Adrenal gland (tissue), 12 donors: Measurements from ENCODE around the gene FASTK. TPM values are rescaled to one million over a fixed set of nuclear protein-coding genes. Genes with fewer than 3 reads are reported as not detected.

Source experiments
- DNase-seq, 7 donors: peaks; one replicate each; pipeline ENCODE4 v3.0.0-alpha.2; 2019 to 2020
- H3K27ac ChIP-seq, 5 donors: fragments of 200-600 bp; sonication (generic) in 4 of 5; 1 replicate in 3 of 5; 2 replicates in 2 of 5; pipeline versions ENCODE4 v1.5.1 to v1.8.0; 2016 to 2020; ENCODE audit warnings: mild to moderate bottlenecking in 1 of 5
- H3K27me3 ChIP-seq: fragments of 200-600 bp; 2 replicates; pipeline ENCODE4 v1.8.0; 2021
- H3K36me3 ChIP-seq, 2 donors: fragments of 200-600 bp; replicated peaks in 1 of 2; 1 replicate in 1 of 2; 2 replicates in 1 of 2; pipeline versions ENCODE4 v1.5.1 to v1.8.0; 2018 to 2022
- H3K4me1 ChIP-seq, 2 donors: fragments of 200-600 bp; replicated peaks in 1 of 2; 1 replicate in 1 of 2; 2 replicates in 1 of 2; pipeline versions ENCODE4 v1.5.1 to v1.8.0; 2018 to 2021
- H3K4me3 ChIP-seq, 4 donors: fragments of 200-600 bp; sonication (generic) in 3 of 4; one replicate each; pipeline ENCODE4 v1.5.1; 2016 to 2018
- H3K9me3 ChIP-seq, 3 donors: fragments of 200-600 bp; sonication (generic) in 1 of 3; replicated peaks in 1 of 3; 1 replicate in 2 of 3; 2 replicates in 1 of 3; pipeline versions ENCODE4 v1.5.1 to v1.8.0; 2016 to 2021
- POLR2A ChIP-seq, 2 donors: fragments of 450-650 bp; IDR thresholded peaks; one replicate each; pipeline ENCODE4 v1.6.1; 2017; ENCODE audit warnings: antibody characterized with exemption in 2 of 2, mild to moderate bottlenecking in 2 of 2, moderate library complexity in 1 of 2
- WGBS, 4 donors: extraction: QIAGEN DNeasy Blood & Tissue Kit in 2 of 4; methylation state at CpG; one replicate each; pipeline versions ENCODE4 v1.1.5 to v1.1.7; 2013 to 2017; 5-methylcytosine and 5-hydroxymethylcytosine counted together
- intact Hi-C, 2 donors: fragments of 100-400 bp; cut with DNase I; formaldehyde crosslinking; loops; one replicate each; pipeline versions ENCODE4 v1.14.1 to v1.15.0; 2022 to 2023
- polyA plus RNA-seq, 3 donors: library from polyadenylated mRNA; stranded (reverse); fragments of 200-250 nt in 2 of 3; fragments of 350-450 nt in 1 of 3; fragmentation: Illumina TruSeq in 1 of 3; extraction: RNeasy Lipid Tissue Mini Kit (QIAGEN cat#74804) in 1 of 3; gene quantifications; one replicate each; pipeline ENCODE4 v1.2.3, GENCODE V29; 2013 to 2014
- total RNA-seq, 9 donors: library from RNA; depleted of rRNA in 4 of 9; stranded (reverse); fragments of >200 nt in 4 of 9; fragments of 120-200 nt in 1 of 9; fragmentation: NEBNext Ultra II Directional in 1 of 9; extraction: Animal tissue kit (Norgen Biotek cat#: 25700) in 1 of 9; gene quantifications; one replicate each; pipeline versions ENCODE4 v1.1.0 to v1.2.4, GENCODE V29; 2013 to 2023
- TF ChIP-seq, protein P1 (sequence below), 6 experiments: fragments of 450-650 bp in 4 of 6; fragments of 200-600 bp in 2 of 6; sonication (generic) in 1 of 6; IDR thresholded peaks; 1 replicate in 5 of 6; 2 replicates in 1 of 6; pipeline versions ENCODE4 v1.5.1 to v1.8.0; 2016 to 2021; ENCODE audit warnings: antibody characterized with exemption in 6 of 6, mild to moderate bottlenecking in 2 of 6, moderate library complexity in 1 of 6
- donor health status: healthy with polysubstance abuse.
- donor health status: Bipolar disorder and iron deficiency.
- donor health status: DM: yes; HTN: yes; CAD: no.
- donor health status: DM: no; HTN: no; CAD: no.
- donor health status: DM: no; HTN: no; CAD: no.
- donor health status: DM: yes; HTN: yes; CAD: no.

The FASTK gene
- total and polyA plus RNA-seq, 12 donors, result 21.4 to 516 (median 85.8) TPM

DNA sequence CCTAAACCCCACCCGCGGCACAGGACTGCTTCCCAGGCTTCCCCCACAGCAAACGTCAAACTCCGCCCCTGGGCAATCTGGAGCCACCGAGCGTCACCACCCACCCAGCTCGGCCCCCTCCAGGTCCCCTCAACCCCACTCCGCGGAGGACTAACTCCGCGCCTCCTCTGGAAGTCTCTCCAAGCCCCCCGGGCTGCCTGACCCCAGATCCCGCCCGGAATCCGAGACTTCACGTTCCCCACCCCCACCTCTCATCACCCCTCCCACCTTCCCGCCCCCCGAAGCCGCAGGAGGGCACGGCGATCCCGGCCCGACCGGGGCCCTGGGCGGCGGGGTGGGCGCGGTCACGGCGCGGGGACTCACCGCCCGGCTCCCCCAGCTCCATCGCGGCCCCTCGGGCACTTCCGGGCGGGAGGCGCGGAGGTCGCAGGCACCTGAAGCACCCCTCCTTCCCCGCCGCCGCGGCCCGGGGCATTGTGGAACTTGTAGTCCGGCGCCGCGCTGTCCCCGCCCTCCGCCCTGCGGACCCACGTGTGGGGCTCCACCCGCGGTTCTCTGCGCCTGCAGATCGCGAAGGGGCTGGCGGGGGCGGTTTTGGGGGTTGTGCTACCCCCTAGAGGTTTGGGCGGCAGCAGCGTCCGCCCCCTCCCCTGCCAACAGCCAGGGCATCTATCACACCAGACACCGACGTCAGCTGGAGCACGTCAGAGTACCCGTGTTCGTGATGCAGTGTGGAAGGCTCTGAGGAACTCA lies 2.6 kb upstream of the FASTK start, which contains the start of gene TMUB1:
Gene TMUB1 (minus strand): TSS at position 423 of the 753 bp plus-strand sequence. CDS start 930 bp downstream, outside the sequence.
- Histone ChIP-seq H3K9me3 (no peaks in the 10 kb centered on the region), H3K4me3 (peak within 1 kb of the TSS; percentile 33 to 97 (median 59)), H3K36me3 (no peaks in the 10 kb centered on the region), H3K27me3 (no peaks in the 10 kb centered on the region), H3K27ac (peak within 1 kb of the TSS in 4 of 5 donors; percentile 74 to 96 (median 90)), H3K4me1 (peaks cover 48 to 63% of the 10 kb centered on the region in 2 donors)
- intact Hi-C loops, result no loop called here
- TF ChIP-seq POLR2A (IDR thresholded peaks at IDR 0.05), result peak; percentile 4 to 16
- TF ChIP-seq, protein P1, sequence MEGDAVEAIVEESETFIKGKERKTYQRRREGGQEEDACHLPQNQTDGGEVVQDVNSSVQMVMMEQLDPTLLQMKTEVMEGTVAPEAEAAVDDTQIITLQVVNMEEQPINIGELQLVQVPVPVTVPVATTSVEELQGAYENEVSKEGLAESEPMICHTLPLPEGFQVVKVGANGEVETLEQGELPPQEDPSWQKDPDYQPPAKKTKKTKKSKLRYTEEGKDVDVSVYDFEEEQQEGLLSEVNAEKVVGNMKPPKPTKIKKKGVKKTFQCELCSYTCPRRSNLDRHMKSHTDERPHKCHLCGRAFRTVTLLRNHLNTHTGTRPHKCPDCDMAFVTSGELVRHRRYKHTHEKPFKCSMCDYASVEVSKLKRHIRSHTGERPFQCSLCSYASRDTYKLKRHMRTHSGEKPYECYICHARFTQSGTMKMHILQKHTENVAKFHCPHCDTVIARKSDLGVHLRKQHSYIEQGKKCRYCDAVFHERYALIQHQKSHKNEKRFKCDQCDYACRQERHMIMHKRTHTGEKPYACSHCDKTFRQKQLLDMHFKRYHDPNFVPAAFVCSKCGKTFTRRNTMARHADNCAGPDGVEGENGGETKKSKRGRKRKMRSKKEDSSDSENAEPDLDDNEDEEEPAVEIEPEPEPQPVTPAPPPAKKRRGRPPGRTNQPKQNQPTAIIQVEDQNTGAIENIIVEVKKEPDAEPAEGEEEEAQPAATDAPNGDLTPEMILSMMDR (IDR thresholded peaks at IDR 0.05), result no peak
- 0 to 1% (median 0%) methylated on average over 12 to 69 of the region's 69 CpGs for WGBS, 4 donors
- DNase-seq, result peak; percentile 70 to 88 (median 80)

DNA sequence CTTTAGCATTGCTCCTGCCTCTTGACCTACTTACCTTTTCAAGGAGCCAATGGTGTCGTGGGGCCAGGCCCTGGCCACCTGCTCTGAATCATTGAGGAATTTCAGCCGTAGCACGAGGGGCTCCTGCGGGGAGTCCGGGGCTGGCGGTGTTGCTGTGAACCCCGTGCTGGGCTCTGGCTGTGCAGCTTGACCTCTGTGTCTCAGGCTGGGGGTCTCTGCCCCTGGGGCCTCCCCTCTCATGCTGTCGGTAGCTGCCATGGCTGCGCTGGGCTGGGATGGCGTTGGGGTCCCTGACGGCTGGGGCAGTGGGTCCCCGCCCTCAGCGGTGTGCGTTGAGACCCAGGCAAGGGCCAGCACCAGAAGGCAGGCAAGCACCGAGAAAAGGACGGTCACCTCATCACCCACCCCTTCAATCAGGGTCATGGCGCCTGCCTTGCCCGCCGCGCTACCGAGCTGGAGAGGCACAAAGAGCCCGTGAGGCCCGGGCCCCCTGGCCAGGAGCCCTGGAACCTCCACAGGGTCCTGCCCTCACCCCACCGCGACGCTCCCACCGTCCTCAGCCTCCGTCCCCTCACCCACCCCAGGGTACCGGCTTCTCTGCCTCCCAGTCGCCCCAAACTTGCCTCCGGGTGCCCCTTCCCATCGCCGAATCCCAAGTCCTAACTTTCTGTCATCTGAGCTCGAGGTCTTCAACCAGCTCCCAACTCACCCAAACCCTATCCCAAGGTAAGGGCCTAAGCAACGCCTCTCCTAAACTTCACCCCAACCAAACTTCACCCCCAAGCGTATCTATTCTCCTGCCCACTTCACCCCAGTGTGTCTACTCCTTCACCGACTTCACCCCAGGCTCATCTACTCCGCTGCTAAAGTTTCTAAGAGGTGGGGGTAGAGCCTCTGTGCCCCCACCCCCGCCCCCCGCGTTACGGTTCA lies 1.8 kb upstream of the FASTK start:
- intact Hi-C loops, result no loop called here
- DNase-seq, result peak in 2 of 7 donors; percentile 36 to 43
- H3K4me1 ChIP-seq, result peaks cover 41 to 63% of the 10 kb centered on the region in 2 donors

DNA sequence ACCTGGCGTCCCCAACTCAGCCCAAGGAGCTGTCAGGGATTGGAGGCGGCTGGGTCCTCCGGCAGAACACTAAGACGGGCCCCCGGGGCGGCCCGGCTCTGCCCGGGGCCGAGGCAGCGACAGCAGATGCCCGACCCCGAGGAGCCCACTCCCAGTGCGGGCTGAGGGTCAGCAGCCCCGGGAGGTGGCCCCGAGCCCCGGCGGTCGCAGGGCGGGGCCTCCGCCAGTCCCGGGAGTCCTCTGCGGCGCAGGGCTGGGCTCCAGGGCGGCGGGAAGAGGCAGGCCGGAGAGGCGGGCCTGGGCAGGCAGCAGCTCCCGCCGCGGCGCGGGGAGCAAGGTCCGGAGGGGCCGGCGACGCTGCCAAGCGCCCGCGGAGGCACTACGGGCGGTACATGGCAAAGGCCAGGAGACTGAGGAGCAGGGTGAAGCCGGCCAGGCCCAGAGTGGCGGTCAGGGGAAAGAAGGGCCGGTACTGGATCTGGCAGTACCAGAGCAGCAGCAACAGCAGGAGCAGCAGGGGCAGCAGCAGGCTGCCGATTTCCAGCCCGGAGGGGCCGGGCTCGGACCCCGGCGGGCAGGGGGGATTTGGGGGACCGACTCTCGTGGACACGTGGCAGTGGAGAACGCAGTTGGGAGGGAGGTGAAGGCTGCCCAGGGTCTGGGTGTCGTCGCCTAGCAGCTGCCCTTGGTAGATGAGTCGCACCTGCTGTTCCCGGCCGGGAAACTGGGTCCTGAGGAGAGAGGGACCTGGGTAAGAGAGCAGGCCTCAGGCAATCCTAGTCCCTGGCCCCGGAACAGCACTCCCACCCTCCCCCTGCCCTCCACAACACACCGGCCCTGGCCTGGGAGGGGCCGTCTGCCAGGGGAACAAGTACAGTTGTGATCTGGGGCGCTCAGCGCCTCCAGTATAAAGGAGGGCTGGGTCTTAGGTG lies 827 bp upstream of the FASTK start:
- Histone ChIP-seq H3K9me3 (no peaks in the 10 kb centered on the region), H3K4me1 (peaks cover 41 to 64% of the 10 kb centered on the region in 2 donors), H3K27ac (peak overlapping the region; percentile 69 to 96 (median 90)), H3K4me3 (peak overlapping the region in 2 of 4 donors; percentile 55 to 77), H3K36me3 (no peaks in the 10 kb centered on the region), H3K27me3 (no peaks in the 10 kb centered on the region)
- intact Hi-C loops, result no loop called here
- WGBS, 4 donors, result 20 to 44% (median 24%) methylated on average over 15 to 64 of the region's 64 CpGs; no CpG with 5 or more reads in 1 of the 4 donors
- peak in 4 of 7 donors; percentile 42 to 70 (median 48) for DNase-seq
- TF ChIP-seq, protein P1 (IDR thresholded peaks at IDR 0.05), result no peak
- no peak for TF ChIP-seq POLR2A (IDR thresholded peaks at IDR 0.05)

More for the DNA sequence above, 1.8 kb upstream of the FASTK start:
- peak overlapping the region; percentile 69 to 96 (median 90) for H3K27ac ChIP-seq
- no peaks in the 10 kb centered on the region for H3K9me3 ChIP-seq
- TF ChIP-seq, protein P1 (IDR thresholded peaks at IDR 0.05), result no peak
- TF ChIP-seq POLR2A (IDR thresholded peaks at IDR 0.05), result no peak
- 52 to 57% (median 53%) methylated on average over 31 to 42 of the region's 42 CpGs for WGBS, 4 donors
- H3K4me3 ChIP-seq, result peak overlapping the region; percentile 33 to 97 (median 59)
- no peaks in the 10 kb centered on the region for H3K36me3 ChIP-seq
- H3K27me3 ChIP-seq, result no peaks in the 10 kb centered on the region
